Activated T-cell treated with anti-CD3 and anti-CD28 coated beads for 4 hours (primary cell): ENCODE measurements around the gene KLHL30.

ENCODE experiments used
- DNase-seq: peaks from one replicate; pipeline ENCODE4 v3.0.0-alpha.2; 2020

The KLHL30 gene, protein sequence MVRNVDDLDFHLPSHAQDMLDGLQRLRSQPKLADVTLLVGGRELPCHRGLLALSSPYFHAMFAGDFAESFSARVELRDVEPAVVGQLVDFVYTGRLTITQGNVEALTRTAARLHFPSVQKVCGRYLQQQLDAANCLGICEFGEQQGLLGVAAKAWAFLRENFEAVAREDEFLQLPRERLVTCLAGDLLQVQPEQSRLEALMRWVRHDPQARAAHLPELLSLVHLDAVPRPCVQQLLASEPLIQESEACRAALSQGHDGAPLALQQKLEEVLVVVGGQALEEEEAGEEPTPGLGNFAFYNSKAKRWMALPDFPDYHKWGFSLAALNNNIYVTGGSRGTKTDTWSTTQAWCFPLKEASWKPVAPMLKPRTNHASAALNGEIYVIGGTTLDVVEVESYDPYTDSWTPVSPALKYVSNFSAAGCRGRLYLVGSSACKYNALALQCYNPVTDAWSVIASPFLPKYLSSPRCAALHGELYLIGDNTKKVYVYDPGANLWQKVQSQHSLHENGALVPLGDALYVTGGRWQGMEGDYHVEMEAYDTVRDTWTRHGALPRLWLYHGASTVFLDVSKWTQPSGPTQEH

DNA sequence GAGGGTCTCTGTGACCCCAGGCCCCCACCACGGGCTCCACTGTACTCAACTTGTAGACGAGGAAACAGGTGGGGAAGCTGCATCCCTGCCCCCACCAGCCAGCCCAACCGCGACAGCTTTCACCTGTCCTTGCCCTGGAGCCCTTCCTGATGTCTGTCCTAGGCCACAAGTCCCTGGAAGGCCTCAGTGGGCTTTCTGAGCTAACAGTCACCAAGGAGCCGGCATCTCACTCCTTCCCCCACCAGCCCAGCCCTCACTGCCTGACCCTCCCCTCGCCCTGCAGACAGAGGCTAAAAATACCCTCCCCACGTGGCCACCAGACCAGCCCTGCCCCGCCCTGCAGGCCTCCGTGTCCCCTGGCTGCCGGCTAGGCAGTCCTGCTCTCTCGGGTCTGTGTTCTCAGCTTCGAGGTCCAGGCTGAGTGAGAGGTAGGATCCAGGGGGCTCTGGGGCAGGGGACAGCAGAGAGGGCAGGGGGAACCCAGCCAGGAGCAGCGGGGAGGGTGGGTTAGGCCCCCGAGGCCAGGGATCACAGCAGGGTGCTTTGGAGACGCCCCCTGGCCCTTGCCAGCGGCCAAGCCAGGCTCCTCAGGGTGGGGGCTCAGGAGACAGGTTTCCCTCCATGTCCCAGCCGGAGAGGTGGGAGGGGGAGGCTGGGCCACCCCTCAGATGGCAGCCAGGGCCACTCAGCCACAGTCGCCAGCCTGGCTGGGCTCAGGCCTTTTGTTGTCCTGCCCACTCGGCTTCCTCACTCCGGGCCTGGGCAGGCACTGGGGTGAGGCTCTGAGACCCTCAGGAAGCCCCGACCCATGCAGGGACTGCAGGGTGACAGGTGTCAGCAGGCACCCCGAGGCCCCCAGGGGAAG is at the start of gene KLHL30:
KLHL30 (plus strand) TSS at position 338 of the 865 bp plus-strand sequence. CDS start 2,087 bp downstream, outside the sequence.
- DNase-seq = no peak

GRCh38 chr2:238090887-238091286 is 47.6 kb upstream of the KLHL30 start:
- no peak for DNase-seq

DNA sequence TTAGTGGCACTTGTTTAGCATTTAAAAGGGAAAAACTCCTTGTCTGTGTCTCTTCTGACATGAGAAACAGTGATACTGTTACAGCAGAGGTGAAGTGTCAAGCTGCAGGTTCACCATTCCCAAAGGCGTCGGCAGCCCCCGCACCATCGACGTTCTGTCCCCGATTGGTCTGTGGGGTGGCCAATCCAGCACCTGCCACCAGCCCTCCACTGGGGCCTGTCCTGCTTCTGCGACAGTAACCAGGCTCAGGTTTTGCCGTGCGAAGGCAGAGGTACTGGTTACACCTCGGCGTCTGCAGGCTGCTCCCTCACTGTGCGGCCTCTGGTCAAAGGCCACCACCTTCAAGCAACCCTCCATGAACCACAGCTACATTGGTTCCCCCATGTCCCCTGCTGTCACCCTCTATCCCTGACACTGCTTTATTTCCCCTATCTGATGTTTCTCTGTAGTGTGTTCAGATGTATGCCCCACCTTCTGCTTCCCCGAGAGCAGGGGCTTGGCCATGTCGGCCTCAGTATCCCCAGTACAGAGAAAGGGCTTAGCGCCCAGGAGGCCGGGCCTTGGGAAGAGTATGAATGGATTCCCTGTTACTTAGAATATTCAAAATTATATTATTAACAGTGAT is 46.9 kb upstream of the KLHL30 start:
- no peak for DNase-seq

DNA sequence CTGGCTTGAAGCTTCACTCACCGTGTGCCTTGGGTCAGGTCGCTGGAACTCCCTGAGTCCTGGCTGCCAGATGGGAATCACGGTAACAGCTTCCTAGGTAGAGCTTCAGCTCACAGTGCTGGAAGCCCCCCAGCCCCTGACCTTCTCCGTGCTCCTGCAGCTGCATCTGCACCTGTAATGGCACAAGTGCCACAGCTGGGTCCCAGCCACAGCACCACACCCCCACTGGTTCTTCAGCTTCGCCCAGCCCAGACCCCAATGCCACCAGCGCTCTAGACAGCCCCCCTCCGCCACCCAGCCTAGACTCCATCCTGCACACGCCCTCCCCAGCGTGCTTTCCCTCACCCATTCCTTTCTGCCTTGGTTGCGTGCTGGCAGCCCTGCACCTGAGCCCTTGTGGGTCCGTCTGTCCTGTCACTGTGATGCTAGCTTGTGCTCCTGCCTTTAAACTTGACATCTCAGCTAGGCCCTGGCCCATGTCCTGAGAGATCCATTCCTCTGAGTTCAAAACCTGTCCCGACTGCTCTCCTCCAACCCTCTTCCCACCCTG is 45.9 kb upstream of the KLHL30 start:
- no peak for DNase-seq

DNA sequence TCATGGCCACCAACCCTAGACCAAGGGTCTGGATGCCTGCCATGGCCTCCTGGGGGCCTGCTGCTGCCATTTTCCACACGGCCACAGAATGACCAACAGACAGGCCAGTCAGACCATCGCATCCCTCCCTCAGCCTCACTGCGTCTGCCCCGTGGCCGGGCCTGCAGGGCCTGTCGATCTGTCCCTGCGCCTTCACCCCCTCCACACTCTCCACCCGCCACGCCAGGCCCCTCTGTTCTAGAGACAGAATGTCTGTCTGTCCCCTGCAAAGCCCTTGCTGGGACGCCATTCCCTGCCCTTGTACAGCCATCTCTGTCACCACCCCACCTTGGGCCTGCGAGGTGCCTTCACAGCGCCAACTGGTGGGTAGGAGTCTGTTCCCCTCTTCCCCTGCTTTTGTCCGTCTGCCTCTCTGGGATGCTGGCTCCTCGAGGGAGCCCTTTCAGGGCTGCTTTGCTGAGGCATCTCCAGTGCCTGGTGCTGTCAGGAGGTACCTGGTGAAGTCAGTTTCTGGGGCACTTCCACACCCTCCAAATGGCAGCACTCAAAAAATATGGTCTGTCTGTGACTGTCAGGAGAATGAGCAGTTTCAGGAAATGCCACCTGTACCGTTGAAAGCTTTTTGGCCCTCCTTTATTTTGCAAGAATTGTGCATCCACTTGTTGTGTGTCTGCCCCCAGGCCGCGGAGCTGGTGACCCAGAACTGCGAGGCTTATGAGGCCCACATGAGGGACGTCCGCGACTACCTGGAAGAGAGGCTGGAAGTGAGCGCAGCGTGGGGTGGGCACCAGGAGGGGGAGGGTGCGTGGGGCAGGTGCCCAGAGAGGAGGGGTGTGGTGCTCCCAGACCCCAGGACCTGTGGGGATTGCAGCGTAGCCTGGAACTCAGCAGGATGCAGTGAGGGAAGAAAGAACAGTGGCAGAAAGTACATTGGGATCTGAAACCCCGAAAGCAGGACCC is 45.0 kb upstream of the KLHL30 start:
- DNase-seq = no peak

- no peak for DNase-seq
These were observed 43.9 kb upstream of the KLHL30 start for GRCh38 chr2:238094438-238095022.

GRCh38 chr2:238095143-238095542 is 43.3 kb upstream of the KLHL30 start:
- DNase-seq = no peak

GRCh38 chr2:238096311-238097011 is 42.0 kb upstream of the KLHL30 start:
- no peak for DNase-seq

- no peak for DNase-seq
These were observed 41.1 kb upstream of the KLHL30 start for GRCh38 chr2:238097201-238097987.

DNA sequence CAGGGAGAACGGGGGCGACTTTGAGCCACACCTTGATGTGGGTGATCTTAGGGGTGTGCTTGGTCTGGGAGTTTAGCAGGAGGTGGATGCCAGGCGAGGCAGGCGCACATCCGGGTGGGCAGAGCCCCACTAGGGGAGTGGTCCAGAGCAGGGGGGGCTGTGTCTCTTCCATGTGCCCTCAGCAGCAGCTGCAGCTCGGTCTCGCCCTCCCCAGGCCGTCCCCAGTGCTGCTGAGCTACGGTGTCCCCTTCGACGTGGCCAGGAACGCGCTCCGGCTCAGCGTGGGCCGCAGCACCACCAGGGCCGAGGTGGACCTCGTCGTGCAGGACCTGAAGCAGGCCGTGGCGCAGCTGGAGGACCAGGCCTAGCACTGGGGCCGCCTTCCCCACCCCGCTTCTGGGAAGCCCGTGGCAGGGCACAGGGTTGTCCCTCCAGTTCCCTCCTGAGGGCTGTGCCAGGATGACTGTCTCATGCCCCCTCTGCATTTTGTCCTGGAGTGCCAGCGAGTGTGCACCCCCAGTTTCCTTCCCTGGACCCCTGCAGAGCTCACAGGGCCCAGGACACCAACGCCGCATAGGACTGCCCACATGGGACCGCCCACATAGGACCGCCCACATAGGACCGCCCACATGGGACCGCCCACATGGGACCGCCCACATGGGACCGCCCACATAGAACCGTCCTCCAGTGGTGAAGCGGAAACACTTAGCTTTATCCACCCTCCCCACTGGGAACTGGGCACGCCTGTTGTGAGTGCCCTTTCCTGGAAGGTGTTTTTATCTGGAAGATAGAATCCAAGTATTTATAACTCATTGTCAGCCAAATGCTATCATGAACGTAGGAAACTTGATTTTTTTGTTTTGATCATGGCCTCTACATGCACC is 40.2 kb upstream of the KLHL30 start:
- no peak for DNase-seq

DNA sequence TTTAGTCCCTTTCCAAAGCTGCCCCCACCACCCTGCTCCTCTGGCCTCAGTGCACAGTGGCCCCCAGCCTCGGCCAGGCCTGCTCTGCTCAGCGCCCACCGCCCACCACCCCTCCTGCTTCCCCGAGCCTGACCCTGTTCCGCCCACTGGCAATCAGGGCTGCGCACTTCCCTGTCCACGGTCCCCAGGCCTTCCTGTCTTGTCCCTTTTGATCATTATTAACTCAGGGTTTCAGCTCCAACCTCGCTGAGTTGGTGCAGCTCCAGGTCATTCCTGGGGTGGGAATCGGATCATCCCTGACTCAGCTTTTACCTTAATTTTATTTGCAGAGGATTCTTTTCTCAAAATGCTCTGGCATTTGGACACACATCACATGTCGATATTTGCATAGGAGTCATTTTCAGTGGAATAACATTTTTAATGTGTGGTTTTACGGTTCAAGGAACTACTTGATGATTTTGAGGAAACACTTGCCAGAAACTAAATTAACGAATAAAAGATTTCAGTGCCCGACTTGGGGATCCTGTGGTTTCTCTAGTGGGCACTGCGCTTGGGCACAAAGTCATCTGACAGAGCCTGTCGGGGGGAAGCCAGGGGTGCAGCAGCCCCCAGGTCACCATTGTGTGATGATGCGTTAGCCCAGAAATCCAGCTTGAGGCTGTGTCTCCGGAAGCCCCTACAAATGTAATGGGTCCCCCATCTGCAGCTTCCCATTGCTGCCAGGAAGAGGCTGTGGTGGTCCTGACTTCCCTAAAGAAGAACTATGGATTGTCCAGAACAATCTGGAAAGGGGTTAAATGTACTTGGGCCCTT is 39.4 kb upstream of the KLHL30 start:
- no peak for DNase-seq

- DNase-seq = no peak
These were observed 38.8 kb upstream of the KLHL30 start for GRCh38 chr2:238099714-238100048.

DNA sequence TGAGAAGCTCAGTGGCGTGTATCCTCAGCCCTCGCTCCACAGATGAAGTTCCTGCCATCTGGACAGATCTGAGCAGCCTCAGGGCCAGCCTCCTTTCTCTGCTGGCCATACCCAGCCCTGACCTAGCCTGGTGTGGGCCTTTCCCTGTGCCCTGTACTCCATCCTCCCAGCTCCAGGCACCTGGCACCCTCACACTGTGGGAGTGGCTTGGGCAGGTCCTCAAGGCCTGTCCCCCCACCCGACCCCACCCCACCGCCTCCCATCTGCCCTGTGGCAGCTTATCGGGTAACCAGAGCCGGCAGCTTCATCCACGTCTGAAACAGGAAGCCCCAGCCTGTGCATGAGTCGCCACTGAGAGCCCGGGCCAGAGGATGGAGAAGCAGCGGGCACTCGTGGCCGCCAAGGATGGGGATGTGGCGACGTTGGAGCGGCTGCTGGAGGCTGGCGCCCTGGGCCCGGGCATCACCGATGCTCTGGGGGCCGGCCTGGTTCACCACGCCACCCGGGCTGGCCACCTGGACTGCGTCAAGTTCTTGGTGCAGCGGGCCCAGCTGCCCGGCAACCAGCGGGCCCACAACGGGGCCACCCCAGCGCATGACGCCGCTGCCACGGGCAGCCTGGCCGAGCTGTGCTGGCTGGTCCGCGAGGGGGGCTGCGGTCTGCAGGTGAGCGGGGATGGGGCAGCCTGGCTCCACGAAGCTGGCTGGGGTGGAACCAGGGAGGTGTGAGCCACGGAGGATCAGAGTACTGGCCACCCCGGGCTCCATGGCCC is 38.2 kb upstream of the KLHL30 start, which contains the start of gene ESPNL:
ESPNL (plus strand) TSS at position 292 of the 772 bp plus-strand sequence; CDS start at position 372, 80 bp downstream.
- no peak for DNase-seq

DNA sequence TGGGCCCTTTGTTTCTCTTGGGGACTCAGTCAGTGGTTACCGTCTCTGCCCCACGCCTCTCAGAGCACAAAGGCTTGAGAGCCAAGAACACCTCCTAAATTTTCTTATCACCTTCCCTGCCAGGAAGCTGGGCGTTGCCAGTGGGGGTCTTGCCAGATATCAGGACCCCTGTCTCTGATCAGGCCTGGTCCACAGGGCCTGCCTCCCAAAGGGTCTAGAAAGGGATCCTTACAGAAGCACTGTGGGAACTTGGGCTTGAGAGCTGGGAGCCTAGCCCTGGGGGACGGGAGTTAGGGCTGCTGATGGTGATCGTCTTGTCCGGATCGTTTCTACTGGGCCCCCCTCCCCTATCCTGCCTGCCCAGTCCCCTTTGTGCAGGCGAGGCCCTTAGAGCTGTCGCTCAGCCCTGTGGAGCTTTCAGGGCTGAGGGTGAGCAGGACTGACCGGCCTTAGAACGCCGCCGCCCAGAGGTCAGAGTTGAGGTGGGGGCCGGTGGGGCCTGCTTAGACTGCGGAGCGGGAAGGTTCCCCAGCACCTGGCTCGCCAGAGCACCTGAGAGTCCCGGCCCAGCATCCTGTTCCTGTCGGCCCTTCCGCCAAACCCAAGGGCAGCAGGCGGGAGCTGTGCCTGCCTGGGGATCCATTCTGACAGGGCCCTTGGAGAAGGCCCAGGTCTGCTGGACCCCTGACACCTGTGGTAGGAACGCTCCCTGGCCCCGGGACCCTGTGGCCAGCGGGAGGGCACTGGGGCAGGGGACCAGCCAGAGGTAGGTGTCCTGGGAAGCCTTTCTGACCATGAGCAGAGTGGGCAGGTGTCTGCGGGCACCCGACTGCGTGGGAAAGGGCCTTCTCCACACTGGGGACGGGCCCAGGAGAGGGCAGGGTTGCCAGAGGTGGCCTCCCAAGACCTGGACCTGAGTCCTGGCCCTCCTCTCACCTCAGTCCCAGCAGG is 37.4 kb upstream of the KLHL30 start:
- no peak for DNase-seq
